GM23338 (cell line): Measurements from ENCODE around the gene MRPL37. TPM values are rescaled to one million over a fixed set of nuclear protein-coding genes. Genes with fewer than 3 reads are reported as not detected.

Experiments used
- ATAC-seq: fragments of 200-7000 bp; cut with Tn5 transposase; 3 replicates; pipeline ENCODE4 v1.9.1; 2020
- DNase-seq: peaks from one replicate; pipeline ENCODE4 v3.0.0-alpha.2; 2015; ENCODE audit warnings: low spot score
- H2AFZ ChIP-seq: fragments of 200-600 bp; sonication (generic); 2 replicates; pipeline ENCODE4 v1.8.0; 2016; ENCODE audit warnings: antibody characterized with exemption, mild to moderate bottlenecking, moderate library complexity
- H3F3A ChIP-seq: fragments of 200-600 bp; sonication (generic); replicated peaks from 2 replicates; pipeline ENCODE4 v1.8.0; 2017; ENCODE audit warnings: antibody characterized with exemption, mixed run types, low read depth
- H3K27ac ChIP-seq: fragments of 200-600 bp; sonication (generic); 2 replicates; pipeline ENCODE4 v1.6.1; 2016; ENCODE audit warnings: low read depth
- H3K27me3 ChIP-seq: fragments of 200-600 bp; sonication (generic); 2 replicates; pipeline ENCODE4 v1.8.0; 2016; ENCODE audit warnings: mild to moderate bottlenecking, mixed run types, moderate library complexity; ENCODE audit not compliant: insufficient read depth
- H3K36me3 ChIP-seq: fragments of 200-600 bp; sonication (generic); 2 replicates; pipeline ENCODE4 v1.8.0; 2016; ENCODE audit warnings: mild to moderate bottlenecking; ENCODE audit not compliant: insufficient read depth
- H3K4me1 ChIP-seq: fragments of 200-600 bp; sonication (generic); 2 replicates; pipeline ENCODE4 v1.8.0; 2016; ENCODE audit warnings: mild to moderate bottlenecking, moderate library complexity; ENCODE audit not compliant: insufficient read depth
- H3K4me2 ChIP-seq: fragments of 200-600 bp; sonication (generic); 2 replicates; pipeline ENCODE4 v1.7.1; 2017; ENCODE audit warnings: mixed run types
- H3K4me3 ChIP-seq: fragments of 200-600 bp; sonication (generic); 2 replicates; pipeline ENCODE4 v1.6.1; 2016; ENCODE audit warnings: mixed run types
- H3K79me2 ChIP-seq: fragments of 200-600 bp; sonication (generic); replicated peaks from 2 replicates; pipeline ENCODE4 v1.8.0; 2017; ENCODE audit warnings: mild to moderate bottlenecking; ENCODE audit not compliant: insufficient read depth
- H3K9me2 ChIP-seq: fragments of 200-600 bp; sonication (generic); 2 replicates; pipeline ENCODE4 v1.8.0; 2017; ENCODE audit not compliant: insufficient read depth
- H4K20me1 ChIP-seq: fragments of 200-600 bp; sonication (generic); replicated peaks from 2 replicates; pipeline ENCODE4 v1.8.0; 2017; ENCODE audit warnings: mild to moderate bottlenecking; ENCODE audit not compliant: insufficient read depth
- H3K27ac Mint-ChIP-seq: 2 replicates; pipeline ENCODE4 v1.8.0; 2020; ENCODE audit warnings: inconsistent platforms, mild to moderate bottlenecking, moderate library complexity, mixed read lengths
- H3K27me3 Mint-ChIP-seq: 3 replicates; pipeline ENCODE4 v1.8.0; 2022; ENCODE audit warnings: low read depth, mild to moderate bottlenecking, moderate library complexity, mixed read lengths, inconsistent platforms; ENCODE audit not compliant: insufficient read depth, poor library complexity
- H3K36me3 Mint-ChIP-seq: 3 replicates; pipeline ENCODE4 v1.8.0; 2021; ENCODE audit warnings: low read depth, mild to moderate bottlenecking, inconsistent platforms, moderate library complexity, mixed read lengths
- H3K4me1 Mint-ChIP-seq: 3 replicates; pipeline ENCODE4 v1.8.0; 2020; ENCODE audit warnings: mild to moderate bottlenecking, inconsistent platforms, mixed read lengths
- H3K4me3 Mint-ChIP-seq: 3 replicates; pipeline ENCODE4 v1.8.0; 2021; ENCODE audit warnings: moderate library complexity, mild to moderate bottlenecking, inconsistent platforms, mixed read lengths
- H3K9me3 Mint-ChIP-seq: 3 replicates; pipeline ENCODE4 v1.8.0; 2020; ENCODE audit warnings: moderate library complexity, mild to moderate bottlenecking, inconsistent platforms, mixed read lengths
- CREB1 ChIP-seq: fragments of 250-450 bp; sonication (Bioruptor Pico); IDR thresholded peaks from 2 replicates; pipeline ENCODE4 v1.5.0; 2020; ENCODE audit warnings: low read depth, mild to moderate bottlenecking, moderate library complexity
- EZH2 ChIP-seq: fragments of 200-600 bp; sonication (generic); IDR thresholded peaks from one replicate; pipeline ENCODE4 v1.8.0; 2017; ENCODE audit warnings: antibody characterized with exemption, mild to moderate bottlenecking, low read depth; ENCODE audit not compliant: unreplicated experiment
- EZH2phosphoT487 ChIP-seq: fragments of 200-600 bp; sonication (generic); IDR thresholded peaks from one replicate; pipeline ENCODE4 v1.8.1; 2018; ENCODE audit warnings: antibody characterized with exemption; ENCODE audit not compliant: unreplicated experiment
- JUNB ChIP-seq: IDR thresholded peaks from one replicate; pipeline ENCODE4 v1.6.1; 2016; ENCODE audit warnings: antibody characterized with exemption; ENCODE audit not compliant: unreplicated experiment
- NANOG ChIP-seq: IDR thresholded peaks from 2 replicates; pipeline ENCODE4 v1.6.1; 2016; ENCODE audit warnings: antibody characterized with exemption, borderline replicate concordance
- POLR2AphosphoS5 ChIP-seq: IDR thresholded peaks from 2 replicates; pipeline ENCODE4 v1.6.1; 2016; ENCODE audit warnings: antibody characterized with exemption, low read depth
- STAT1 ChIP-seq: IDR thresholded peaks from one replicate; pipeline ENCODE4 v1.6.1; 2016; ENCODE audit warnings: antibody characterized with exemption; ENCODE audit not compliant: unreplicated experiment
- ZNF114 ChIP-seq: fragments of 250-450 bp; sonication (Bioruptor Pico); IDR thresholded peaks from 2 replicates; pipeline ENCODE4 v1.5.0; 2020; ENCODE audit warnings: mild to moderate bottlenecking, moderate library complexity
- ZNF331 ChIP-seq: fragments of 250-450 bp; sonication (Bioruptor Pico); IDR thresholded peaks from 2 replicates; pipeline ENCODE4 v1.5.0; 2020; ENCODE audit warnings: low read depth, mild to moderate bottlenecking, moderate library complexity
- polyA plus RNA-seq: library from polyadenylated mRNA; unstranded; fragments of >200 nt; fragmentation: Nextera tagmentation; extraction: Ambion mirVana; gene quantifications from 2 replicates; pipeline ENCODE4 v1.2.1, GENCODE V29; 2016
- total RNA-seq: library from RNA; depleted of rRNA; stranded (reverse); fragments of >200 nt; shearing (Covaris generic); gene quantifications from 2 replicates; pipeline ENCODE4 v1.2.3, GENCODE V29; 2014
- TF ChIP-seq, protein P1 (sequence below): IDR thresholded peaks from one replicate; pipeline ENCODE4 v1.6.1; 2018; ENCODE audit warnings: antibody characterized with exemption; ENCODE audit not compliant: unreplicated experiment
- TF ChIP-seq, protein P2 (sequence below), 2 experiments: fragments of 200-600 bp in 1 of 2; sonication (generic) in 1 of 2; conservative IDR thresholded peaks; 2 replicates each; pipeline versions ENCODE4 v1.5.1 to v1.6.1; 2016 to 2017; ENCODE audit warnings: antibody characterized with exemption in 2 of 2, low read depth in 2 of 2, mild to moderate bottlenecking in 2 of 2, moderate library complexity in 1 of 2
- TF ChIP-seq, protein P3 (sequence below): IDR thresholded peaks from 2 replicates; pipeline ENCODE4 v1.6.1; 2016; ENCODE audit warnings: antibody characterized with exemption

MRPL37 gene
- total and polyA plus RNA-seq, 2 experiments from 2014 or later, result 130 to 155 TPM

DNA sequence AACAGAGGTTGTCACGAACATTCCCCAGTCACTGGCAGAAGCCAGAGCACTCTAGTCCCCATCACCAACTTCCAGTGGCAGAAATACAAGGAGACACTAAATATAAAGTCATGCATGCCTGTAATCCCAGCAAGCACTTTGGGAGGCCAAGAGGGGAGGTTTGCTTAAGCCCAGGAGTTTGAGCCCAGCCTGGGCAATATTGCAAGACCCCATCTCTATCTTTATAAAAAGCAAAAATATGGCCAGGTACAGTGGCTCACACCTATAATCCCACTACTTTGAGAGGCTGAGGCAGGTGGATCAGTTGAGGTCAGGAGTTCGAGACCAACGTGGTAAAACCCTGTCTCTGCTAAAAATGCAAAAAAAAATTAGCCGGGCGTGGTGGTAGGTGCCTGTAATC is 6.5 kb upstream of the MRPL37 start:
- peaks cover 4% of the 10 kb centered on the region for H3K36me3 Mint-ChIP-seq
- H3K9me3 Mint-ChIP-seq, result no peaks in the 10 kb centered on the region
- Histone ChIP-seq H2AFZ (no peak overlapping the region), H3K4me3 (no peak overlapping the region), H3K27ac (no peak overlapping the region), H3K27me3 (no peaks in the 10 kb centered on the region), H3K36me3 (no peaks in the 10 kb centered on the region), H3F3A (no peaks in the 10 kb centered on the region), H4K20me1 (no peaks in the 10 kb centered on the region), H3K79me2 (no peaks in the 10 kb centered on the region), H3K9me2 (no peaks in the 10 kb centered on the region), H3K4me1 (no peaks in the 10 kb centered on the region), H3K4me2 (no peak overlapping the region)
- no peaks in the 10 kb centered on the region for H3K4me1 Mint-ChIP-seq
- no peak for TF ChIP-seq EZH2
- no peak for TF ChIP-seq EZH2phosphoT487
- no peak for TF ChIP-seq NANOG
- peaks cover 2% of the 10 kb centered on the region for H3K27me3 Mint-ChIP-seq
- H3K4me3 Mint-ChIP-seq, result no peak overlapping the region
- no peak overlapping the region for H3K27ac Mint-ChIP-seq
- DNase-seq (no peak), ATAC-seq (no peak)

DNA sequence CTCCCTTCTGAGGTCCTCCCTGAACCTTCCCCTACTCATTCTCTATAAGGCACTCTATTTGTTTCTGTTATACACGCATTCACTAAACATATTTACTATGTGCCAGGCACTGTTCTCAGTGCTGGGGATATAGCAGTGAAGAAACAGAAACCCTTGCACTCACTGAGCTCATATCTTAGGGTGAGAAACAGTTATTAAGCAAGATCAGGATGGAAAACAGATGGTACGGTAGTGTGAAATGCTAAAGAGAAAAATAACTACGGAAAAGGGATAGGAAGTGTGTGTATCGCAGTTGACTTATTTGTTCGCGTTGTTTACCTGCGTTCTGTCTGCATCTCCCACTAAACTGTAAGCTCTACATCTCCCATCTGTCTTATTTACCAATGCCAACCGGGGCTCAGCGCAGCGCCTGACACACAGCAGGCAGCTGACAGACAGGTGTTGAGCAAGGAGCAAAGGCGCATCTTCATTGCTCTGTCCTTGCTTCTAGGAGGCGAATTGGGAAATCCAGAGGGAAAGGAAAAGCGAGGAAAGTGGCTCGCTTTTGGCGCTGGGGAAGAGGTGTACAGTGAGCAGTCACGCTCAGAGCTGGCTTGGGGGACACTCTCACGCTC is 709 bp upstream of the MRPL37 start:
- Histone ChIP-seq H3K27ac (no peak overlapping the region), H3F3A (no peaks in the 10 kb centered on the region), H3K4me2 (peak overlapping the region; percentile 78), H3K27me3 (no peaks in the 10 kb centered on the region), H3K4me3 (peak overlapping the region; percentile 90), H3K9me2 (no peaks in the 10 kb centered on the region), H3K36me3 (no peaks in the 10 kb centered on the region), H4K20me1 (peaks cover 32% of the 10 kb centered on the region), H2AFZ (peak overlapping the region; percentile 5; the same call in 1 of the 2 replicates), H3K4me1 (peaks cover 16% of the 10 kb centered on the region), H3K79me2 (peaks cover 40% of the 10 kb centered on the region)
- Mint-ChIP-seq H3K9me3 (no peaks in the 10 kb centered on the region), H3K27ac (peak overlapping the region; percentile 20; the same call in 1 of the 2 replicates), H3K4me3 (peak overlapping the region; percentile 96), H3K36me3 (peaks cover 4% of the 10 kb centered on the region), H3K27me3 (peaks cover 2% of the 10 kb centered on the region), H3K4me1 (peaks cover 12% of the 10 kb centered on the region)
- DNase-seq (peak; percentile 41), ATAC-seq (peak; percentile 33)
- TF ChIP-seq NANOG, result no peak

DNA sequence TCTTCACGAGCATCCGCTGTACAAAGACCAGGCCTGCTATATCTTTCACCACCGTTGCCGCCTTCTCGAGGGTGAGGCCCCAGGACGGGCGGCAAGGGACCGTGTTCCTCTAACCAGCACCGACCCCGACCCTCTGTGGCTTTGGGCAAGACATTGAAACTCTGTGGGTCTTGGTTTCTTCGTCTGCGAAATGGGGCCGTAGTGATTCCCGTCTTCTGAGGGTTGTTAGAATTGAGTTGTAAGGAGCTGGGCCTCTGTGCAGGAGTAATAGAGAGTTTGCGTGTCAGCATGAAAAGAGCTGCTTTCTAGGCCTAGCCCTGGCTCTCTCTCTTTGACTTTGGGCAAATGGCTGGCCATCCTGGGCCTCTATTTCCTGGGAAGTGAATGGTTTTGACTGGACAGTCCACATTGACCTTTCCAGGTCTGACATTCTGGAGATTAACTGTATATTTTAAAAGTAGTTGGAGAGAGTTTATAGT is 591 bp downstream of the MRPL37 start:
- ATAC-seq, result peak; percentile 13
- H3K27ac ChIP-seq, result no peak overlapping the region
- no peaks in the 10 kb centered on the region for H3K9me2 ChIP-seq
- H3K4me3 Mint-ChIP-seq, result peak overlapping the region; percentile 96
- peaks cover 34% of the 10 kb centered on the region for H4K20me1 ChIP-seq
- H3K4me1 ChIP-seq, result peaks cover 16% of the 10 kb centered on the region
- H3K4me2 ChIP-seq, result peak overlapping the region; percentile 98
- H3F3A ChIP-seq, result no peaks in the 10 kb centered on the region
- H3K27me3 ChIP-seq, result no peaks in the 10 kb centered on the region
- peak overlapping the region; percentile 91 for H3K27ac Mint-ChIP-seq
- peaks cover 13% of the 10 kb centered on the region for H3K36me3 Mint-ChIP-seq
- H2AFZ ChIP-seq, result 0 out of 2 replicates have a peak overlapping the region, but pooled peaks have one; percentile 1
- H3K79me2 ChIP-seq, result peaks cover 40% of the 10 kb centered on the region
- H3K9me3 Mint-ChIP-seq, result no peaks in the 10 kb centered on the region
- no peak for DNase-seq
- H3K4me3 ChIP-seq, result peak overlapping the region; percentile 90
- H3K4me1 Mint-ChIP-seq, result peaks cover 12% of the 10 kb centered on the region
- H3K27me3 Mint-ChIP-seq, result peaks cover 2% of the 10 kb centered on the region
- H3K36me3 ChIP-seq, result peaks cover 10% of the 10 kb centered on the region
- TF ChIP-seq, protein P1, sequence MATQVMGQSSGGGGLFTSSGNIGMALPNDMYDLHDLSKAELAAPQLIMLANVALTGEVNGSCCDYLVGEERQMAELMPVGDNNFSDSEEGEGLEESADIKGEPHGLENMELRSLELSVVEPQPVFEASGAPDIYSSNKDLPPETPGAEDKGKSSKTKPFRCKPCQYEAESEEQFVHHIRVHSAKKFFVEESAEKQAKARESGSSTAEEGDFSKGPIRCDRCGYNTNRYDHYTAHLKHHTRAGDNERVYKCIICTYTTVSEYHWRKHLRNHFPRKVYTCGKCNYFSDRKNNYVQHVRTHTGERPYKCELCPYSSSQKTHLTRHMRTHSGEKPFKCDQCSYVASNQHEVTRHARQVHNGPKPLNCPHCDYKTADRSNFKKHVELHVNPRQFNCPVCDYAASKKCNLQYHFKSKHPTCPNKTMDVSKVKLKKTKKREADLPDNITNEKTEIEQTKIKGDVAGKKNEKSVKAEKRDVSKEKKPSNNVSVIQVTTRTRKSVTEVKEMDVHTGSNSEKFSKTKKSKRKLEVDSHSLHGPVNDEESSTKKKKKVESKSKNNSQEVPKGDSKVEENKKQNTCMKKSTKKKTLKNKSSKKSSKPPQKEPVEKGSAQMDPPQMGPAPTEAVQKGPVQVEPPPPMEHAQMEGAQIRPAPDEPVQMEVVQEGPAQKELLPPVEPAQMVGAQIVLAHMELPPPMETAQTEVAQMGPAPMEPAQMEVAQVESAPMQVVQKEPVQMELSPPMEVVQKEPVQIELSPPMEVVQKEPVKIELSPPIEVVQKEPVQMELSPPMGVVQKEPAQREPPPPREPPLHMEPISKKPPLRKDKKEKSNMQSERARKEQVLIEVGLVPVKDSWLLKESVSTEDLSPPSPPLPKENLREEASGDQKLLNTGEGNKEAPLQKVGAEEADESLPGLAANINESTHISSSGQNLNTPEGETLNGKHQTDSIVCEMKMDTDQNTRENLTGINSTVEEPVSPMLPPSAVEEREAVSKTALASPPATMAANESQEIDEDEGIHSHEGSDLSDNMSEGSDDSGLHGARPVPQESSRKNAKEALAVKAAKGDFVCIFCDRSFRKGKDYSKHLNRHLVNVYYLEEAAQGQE, result no peak
- no peak for TF ChIP-seq POLR2AphosphoS5
- TF ChIP-seq ZNF114 (CRISPR knock-in tag), result no peak
- TF ChIP-seq EZH2phosphoT487, result no peak
- no peak for TF ChIP-seq CREB1 (CRISPR knock-in tag)
- TF ChIP-seq, protein P2, sequence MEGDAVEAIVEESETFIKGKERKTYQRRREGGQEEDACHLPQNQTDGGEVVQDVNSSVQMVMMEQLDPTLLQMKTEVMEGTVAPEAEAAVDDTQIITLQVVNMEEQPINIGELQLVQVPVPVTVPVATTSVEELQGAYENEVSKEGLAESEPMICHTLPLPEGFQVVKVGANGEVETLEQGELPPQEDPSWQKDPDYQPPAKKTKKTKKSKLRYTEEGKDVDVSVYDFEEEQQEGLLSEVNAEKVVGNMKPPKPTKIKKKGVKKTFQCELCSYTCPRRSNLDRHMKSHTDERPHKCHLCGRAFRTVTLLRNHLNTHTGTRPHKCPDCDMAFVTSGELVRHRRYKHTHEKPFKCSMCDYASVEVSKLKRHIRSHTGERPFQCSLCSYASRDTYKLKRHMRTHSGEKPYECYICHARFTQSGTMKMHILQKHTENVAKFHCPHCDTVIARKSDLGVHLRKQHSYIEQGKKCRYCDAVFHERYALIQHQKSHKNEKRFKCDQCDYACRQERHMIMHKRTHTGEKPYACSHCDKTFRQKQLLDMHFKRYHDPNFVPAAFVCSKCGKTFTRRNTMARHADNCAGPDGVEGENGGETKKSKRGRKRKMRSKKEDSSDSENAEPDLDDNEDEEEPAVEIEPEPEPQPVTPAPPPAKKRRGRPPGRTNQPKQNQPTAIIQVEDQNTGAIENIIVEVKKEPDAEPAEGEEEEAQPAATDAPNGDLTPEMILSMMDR (conservative IDR thresholded peaks at IDR 0.05; ENCODE audit: low read depth in 2 of 2), result no peak
- no peak for TF ChIP-seq STAT1
- TF ChIP-seq ZNF331, result no peak
- no peak for TF ChIP-seq NANOG
- TF ChIP-seq, protein P3, sequence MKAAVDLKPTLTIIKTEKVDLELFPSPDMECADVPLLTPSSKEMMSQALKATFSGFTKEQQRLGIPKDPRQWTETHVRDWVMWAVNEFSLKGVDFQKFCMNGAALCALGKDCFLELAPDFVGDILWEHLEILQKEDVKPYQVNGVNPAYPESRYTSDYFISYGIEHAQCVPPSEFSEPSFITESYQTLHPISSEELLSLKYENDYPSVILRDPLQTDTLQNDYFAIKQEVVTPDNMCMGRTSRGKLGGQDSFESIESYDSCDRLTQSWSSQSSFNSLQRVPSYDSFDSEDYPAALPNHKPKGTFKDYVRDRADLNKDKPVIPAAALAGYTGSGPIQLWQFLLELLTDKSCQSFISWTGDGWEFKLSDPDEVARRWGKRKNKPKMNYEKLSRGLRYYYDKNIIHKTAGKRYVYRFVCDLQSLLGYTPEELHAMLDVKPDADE, result no peak
- TF ChIP-seq JUNB, result no peak
